GM19455 (cell line): ENCODE measurements around the gene ZSWIM4.
"Not testable (repeated sequence)": the region's sequence is repeated elsewhere in the genome, so short reads cannot be mapped to it uniquely, and the experiment has no call there.

ENCODE experiments used
- ATAC-seq: cut with Tn5 transposase; IDR thresholded peaks from one replicate; pipeline ENCODE4 v1.9.1; 2021; ENCODE audit not compliant: unreplicated experiment

The ZSWIM4 gene

GRCh38 chr19:13794757-13795589 lies at the start of gene ZSWIM4:
Gene ZSWIM4, plus strand, starts transcription at chr19:13795443. Its CDS starts 206 bp downstream, at chr19:13795649.
- peak; percentile 88 for ATAC-seq

GRCh38 chr19:13747098-13747453 lies 48.2 kb upstream of the ZSWIM4 start:
- ATAC-seq = no peak

GRCh38 chr19:13748169-13748828 lies 46.9 kb upstream of the ZSWIM4 start:
- no peak for ATAC-seq

- no peak for ATAC-seq
Measured at GRCh38 chr19:13751436-13751835, 43.8 kb upstream of the ZSWIM4 start.

GRCh38 chr19:13753622-13754021 lies 41.6 kb upstream of the ZSWIM4 start:
- not testable (repeated sequence) for ATAC-seq

- ATAC-seq = no peak
Measured at GRCh38 chr19:13756210-13756609, 39.0 kb upstream of the ZSWIM4 start.

- ATAC-seq = no peak
Measured at GRCh38 chr19:13757805-13758772, 37.2 kb upstream of the ZSWIM4 start.

- ATAC-seq = no peak
Measured at GRCh38 chr19:13758795-13759194, 36.4 kb upstream of the ZSWIM4 start.

GRCh38 chr19:13761423-13761822 lies 33.8 kb upstream of the ZSWIM4 start:
- ATAC-seq = no peak

GRCh38 chr19:13762635-13763235 lies 32.5 kb upstream of the ZSWIM4 start:
- ATAC-seq = no peak

- no peak for ATAC-seq
Measured at GRCh38 chr19:13763265-13763664, 32.0 kb upstream of the ZSWIM4 start.

- ATAC-seq = peak; percentile 53
Measured at GRCh38 chr19:13764101-13764807, 31.0 kb upstream of the ZSWIM4 start, which contains the start of gene MRI1. Gene MRI1, plus strand, starts transcription at chr19:13764522. Its CDS starts 67 bp downstream, at chr19:13764589.

GRCh38 chr19:13764821-13765394 lies 30.3 kb upstream of the ZSWIM4 start:
- ATAC-seq = peak; percentile 36

GRCh38 chr19:13765395-13766094 lies 29.7 kb upstream of the ZSWIM4 start:
- ATAC-seq = no peak

GRCh38 chr19:13766095-13766481 lies 29.2 kb upstream of the ZSWIM4 start:
- no peak for ATAC-seq

- no peak for ATAC-seq
Measured at GRCh38 chr19:13768510-13768909, 26.7 kb upstream of the ZSWIM4 start.

GRCh38 chr19:13770013-13770635 lies 25.1 kb upstream of the ZSWIM4 start:
- no peak for ATAC-seq
